SK-N-SH treated with all-trans-retinoic acid at 6 μM for 48 hours (cell line): Measurements from ENCODE around the gene PARD3B.

Experiments used
- ARNTL ChIP-seq: fragments of 450-650 bp; formaldehyde crosslinking; IDR thresholded peaks from 2 replicates; pipeline ENCODE4 v1.5.0; 2020; ENCODE audit warnings: low read depth, mild to moderate bottlenecking, moderate library complexity, borderline replicate concordance
- BACH2 ChIP-seq: fragments of 250-450 bp; sonication (Bioruptor Pico); IDR thresholded peaks from 2 replicates; pipeline ENCODE4 v1.9.0; 2021; ENCODE audit warnings: mild to moderate bottlenecking, borderline replicate concordance
- ISL1 ChIP-seq: fragments of 250-450 bp; sonication (Bioruptor Pico); IDR thresholded peaks from 2 replicates; pipeline ENCODE4 v2.1.2; 2022; ENCODE audit warnings: mild to moderate bottlenecking, moderate library complexity
- RARB ChIP-seq: fragments of 250-450 bp; sonication (Bioruptor Pico); IDR thresholded peaks from 2 replicates; pipeline ENCODE4 v1.8.0; 2021; ENCODE audit warnings: mild to moderate bottlenecking, moderate library complexity
- ZFP3 ChIP-seq: fragments of 250-450 bp; sonication (Bioruptor Pico); IDR thresholded peaks from 2 replicates; pipeline ENCODE4 v1.5.0; 2020; ENCODE audit warnings: mild to moderate bottlenecking, moderate library complexity
- ZFP30 ChIP-seq: fragments of 450-650 bp; formaldehyde crosslinking; IDR thresholded peaks from 2 replicates; pipeline ENCODE4 v1.5.0; 2022; ENCODE audit warnings: mild to moderate bottlenecking, moderate library complexity
- ZNF565 ChIP-seq: fragments of 450-650 bp; formaldehyde crosslinking; conservative IDR thresholded peaks from 2 replicates; pipeline ENCODE4 v1.5.0; 2020; ENCODE audit warnings: low read depth, mild to moderate bottlenecking, moderate library complexity
- ZNF70 ChIP-seq: fragments of 450-650 bp; formaldehyde crosslinking; IDR thresholded peaks from 2 replicates; pipeline ENCODE4 v1.5.0; 2020; ENCODE audit warnings: mild to moderate bottlenecking, moderate library complexity
- ZNF8 ChIP-seq: fragments of 450-650 bp; formaldehyde crosslinking; IDR thresholded peaks from 2 replicates; pipeline ENCODE4 v1.5.0; 2020; ENCODE audit warnings: mild to moderate bottlenecking, moderate library complexity
- TF ChIP-seq, protein P1 (sequence below): fragments of 250-450 bp; sonication (Bioruptor Pico); IDR thresholded peaks from 2 replicates; pipeline ENCODE4 v1.8.0; 2021; ENCODE audit warnings: low read depth, mild to moderate bottlenecking, moderate library complexity, borderline replicate concordance
- TF ChIP-seq, protein P2 (sequence below): fragments of 250-450 bp; sonication (Bioruptor Pico); IDR thresholded peaks from 2 replicates; pipeline ENCODE4 v1.8.0; 2020; ENCODE audit warnings: mild to moderate bottlenecking, moderate library complexity, borderline replicate concordance

DNA sequence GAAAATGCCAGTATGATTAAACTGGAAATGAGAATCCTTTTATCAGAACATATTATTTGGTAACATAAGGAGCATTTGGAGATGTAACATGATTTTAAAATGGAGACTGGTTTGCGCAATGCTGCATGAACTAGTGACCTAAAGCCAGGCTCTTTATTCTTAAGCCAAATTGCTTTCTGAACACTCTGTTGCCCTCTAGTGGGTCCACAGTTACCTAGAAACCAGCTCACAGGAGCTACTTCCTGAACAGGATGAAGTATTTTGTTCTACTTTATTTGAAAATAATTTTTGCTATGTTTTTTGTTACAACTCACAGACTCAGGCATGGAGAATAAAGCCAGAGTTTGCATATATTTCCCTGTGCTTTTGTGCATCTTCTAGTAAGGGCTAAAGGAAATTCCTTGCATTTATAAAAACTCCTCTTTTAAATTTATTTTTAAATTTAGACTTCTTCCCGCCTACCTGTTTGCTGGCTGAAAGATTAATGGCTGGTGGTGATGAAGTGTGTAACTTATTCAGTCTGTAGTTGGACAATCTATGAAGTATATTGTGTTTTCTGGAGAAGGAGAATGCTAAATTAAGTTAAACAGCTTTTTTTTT lies 146.7 kb downstream of the PARD3B start:
- TF ChIP-seq, protein P1, sequence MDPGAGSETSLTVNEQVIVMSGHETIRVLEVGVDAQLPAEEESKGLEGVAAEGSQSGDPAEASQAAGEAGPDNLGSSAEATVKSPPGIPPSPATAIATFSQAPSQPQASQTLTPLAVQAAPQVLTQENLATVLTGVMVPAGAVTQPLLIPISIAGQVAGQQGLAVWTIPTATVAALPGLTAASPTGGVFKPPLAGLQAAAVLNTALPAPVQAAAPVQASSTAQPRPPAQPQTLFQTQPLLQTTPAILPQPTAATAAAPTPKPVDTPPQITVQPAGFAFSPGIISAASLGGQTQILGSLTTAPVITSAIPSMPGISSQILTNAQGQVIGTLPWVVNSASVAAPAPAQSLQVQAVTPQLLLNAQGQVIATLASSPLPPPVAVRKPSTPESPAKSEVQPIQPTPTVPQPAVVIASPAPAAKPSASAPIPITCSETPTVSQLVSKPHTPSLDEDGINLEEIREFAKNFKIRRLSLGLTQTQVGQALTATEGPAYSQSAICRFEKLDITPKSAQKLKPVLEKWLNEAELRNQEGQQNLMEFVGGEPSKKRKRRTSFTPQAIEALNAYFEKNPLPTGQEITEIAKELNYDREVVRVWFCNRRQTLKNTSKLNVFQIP (CRISPR knock-in tag), result no peak
- TF ChIP-seq ZNF565 (CRISPR knock-in tag) (no peak), BACH2 (CRISPR knock-in tag) (no peak), ZFP3 (CRISPR knock-in tag) (no peak), ZFP30 (CRISPR knock-in tag) (no peak), ISL1 (CRISPR knock-in tag) (no peak), RARB (CRISPR knock-in tag) (no peak), ZNF8 (CRISPR knock-in tag) (no peak), ZNF70 (CRISPR knock-in tag) (no peak), ARNTL (CRISPR knock-in tag) (no peak)
- TF ChIP-seq, protein P2, sequence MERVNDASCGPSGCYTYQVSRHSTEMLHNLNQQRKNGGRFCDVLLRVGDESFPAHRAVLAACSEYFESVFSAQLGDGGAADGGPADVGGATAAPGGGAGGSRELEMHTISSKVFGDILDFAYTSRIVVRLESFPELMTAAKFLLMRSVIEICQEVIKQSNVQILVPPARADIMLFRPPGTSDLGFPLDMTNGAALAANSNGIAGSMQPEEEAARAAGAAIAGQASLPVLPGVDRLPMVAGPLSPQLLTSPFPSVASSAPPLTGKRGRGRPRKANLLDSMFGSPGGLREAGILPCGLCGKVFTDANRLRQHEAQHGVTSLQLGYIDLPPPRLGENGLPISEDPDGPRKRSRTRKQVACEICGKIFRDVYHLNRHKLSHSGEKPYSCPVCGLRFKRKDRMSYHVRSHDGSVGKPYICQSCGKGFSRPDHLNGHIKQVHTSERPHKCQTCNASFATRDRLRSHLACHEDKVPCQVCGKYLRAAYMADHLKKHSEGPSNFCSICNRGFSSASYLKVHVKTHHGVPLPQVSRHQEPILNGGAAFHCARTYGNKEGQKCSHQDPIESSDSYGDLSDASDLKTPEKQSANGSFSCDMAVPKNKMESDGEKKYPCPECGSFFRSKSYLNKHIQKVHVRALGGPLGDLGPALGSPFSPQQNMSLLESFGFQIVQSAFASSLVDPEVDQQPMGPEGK (CRISPR knock-in tag), result no peak
